SK-N-MC (cell line): ENCODE data around the gene FREM1.

Experiments used
- EZH2 ChIP-seq: fragments of 200-600 bp; sonication (generic); IDR thresholded peaks from one replicate; pipeline ENCODE4 v1.6.1; 2017; ENCODE audit warnings: antibody characterized with exemption
- FOXP2 ChIP-seq: optimal IDR thresholded peaks from 2 replicates; pipeline ENCODE3; 2011; ENCODE audit warnings: mild to moderate bottlenecking, moderate library complexity; ENCODE audit not compliant: insufficient read depth; ENCODE audit errors: extremely low read length, control extremely low read depth
- POLR2AphosphoS5 ChIP-seq: IDR thresholded peaks from 2 replicates; pipeline ENCODE4 v1.6.1; 2012; ENCODE audit warnings: mild to moderate bottlenecking, low read depth, low read length, borderline replicate concordance

DNA sequence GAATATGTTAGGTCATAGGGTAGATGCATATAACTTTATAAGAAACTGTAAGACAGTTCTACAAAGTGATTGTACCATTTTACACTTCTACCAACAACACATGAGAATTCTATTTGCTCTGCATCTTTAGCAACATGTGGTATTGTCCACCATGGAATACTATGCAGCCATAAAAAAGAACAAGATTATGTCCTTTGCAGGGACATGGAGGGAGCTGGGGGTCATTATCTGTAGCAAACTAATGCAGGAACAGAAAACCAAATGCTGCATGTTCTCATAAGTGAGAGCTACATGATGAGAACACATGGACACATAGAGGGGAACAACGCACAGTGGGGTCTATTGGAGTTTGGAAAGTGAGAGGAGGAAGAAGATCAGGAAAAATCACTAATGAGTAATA is 165.5 kb downstream of the FREM1 start:
- TF ChIP-seq EZH2: no peak
- TF ChIP-seq POLR2AphosphoS5: no peak
- TF ChIP-seq FOXP2: no peak
